ENCODE measurements around the gene SMIM17. TPM values are rescaled to one million over a fixed set of nuclear protein-coding genes. Genes with fewer than 3 reads are reported as not detected.

The SMIM17 gene
- total RNA-seq, 4 donors from 2014 or later = 0.70 to 1.2 (median 0.88) TPM; not detected in 1

DNA sequence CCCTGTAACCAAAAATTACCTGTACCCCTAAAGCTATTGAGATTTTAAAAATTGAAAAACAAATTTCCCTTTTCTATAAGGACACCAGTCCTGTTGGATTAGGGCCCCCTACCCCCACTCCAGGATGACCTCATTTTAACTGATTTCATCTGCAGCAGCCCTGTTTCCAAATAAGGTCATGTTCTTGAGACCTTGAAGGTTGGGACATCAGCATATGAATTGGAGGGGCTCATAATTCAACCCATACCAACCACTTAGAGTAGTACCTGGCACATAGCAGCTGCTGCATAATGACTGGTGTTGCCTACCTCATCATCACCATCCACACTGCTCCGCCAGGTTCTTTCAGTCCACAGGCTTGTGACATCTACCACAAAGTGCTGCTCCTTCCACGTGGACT, 30.2 kb upstream of the SMIM17 start:
- Histone ChIP-seq H3K4me3 (no peak overlapping the region), H3K9me3 (peaks cover 0 to 43% of the 10 kb centered on the region in 2 donors), H3K27ac (no peak overlapping the region), H3K36me3 (no peaks in the 10 kb centered on the region), H3K27me3 (no peaks in the 10 kb centered on the region), H3K4me1 (no peaks in the 10 kb centered on the region)
- TF ChIP-seq POLR2A (IDR thresholded peaks at IDR 0.05) = no peak
- no peak for TF ChIP-seq CTCF (IDR thresholded peaks at IDR 0.05)
- no peak for DNase-seq
- intact Hi-C loops (cut with DNase I; ENCODE audit: low total_unique reads) = no loop called here

GRCh38 chr19:56613639-56614038, 29.3 kb upstream of the SMIM17 start:
- Histone ChIP-seq H3K27ac (no peak overlapping the region), H3K9me3 (peaks cover 0 to 51% of the 10 kb centered on the region in 2 donors), H3K36me3 (no peaks in the 10 kb centered on the region), H3K4me1 (no peaks in the 10 kb centered on the region), H3K27me3 (no peaks in the 10 kb centered on the region), H3K4me3 (no peak overlapping the region)
- intact Hi-C loops (cut with DNase I; ENCODE audit: low total_unique reads) = no loop called here
- no peak for DNase-seq
- TF ChIP-seq POLR2A (IDR thresholded peaks at IDR 0.05) (no peak), CTCF (IDR thresholded peaks at IDR 0.05) (no peak)

DNA sequence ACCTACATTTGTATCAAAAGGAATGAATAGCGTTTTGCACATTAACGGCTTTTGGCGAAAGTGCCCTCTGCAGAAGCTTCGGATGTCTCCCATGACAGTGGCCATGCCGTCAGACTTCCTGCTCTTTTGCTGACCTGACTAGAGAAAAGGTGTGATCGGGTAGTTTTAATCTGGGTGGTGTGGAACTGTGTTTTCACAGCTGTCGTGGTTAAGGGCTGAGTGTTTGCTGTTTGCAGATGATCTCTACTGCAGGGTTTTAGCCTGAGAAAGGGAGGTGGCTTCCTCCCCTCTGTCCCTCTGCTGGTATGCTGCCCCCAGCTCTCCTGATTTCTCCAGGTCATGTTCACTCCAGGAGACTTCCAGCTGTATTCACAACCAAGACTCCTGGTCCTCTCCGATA, 25.4 kb upstream of the SMIM17 start:
- Histone ChIP-seq H3K36me3 (no peaks in the 10 kb centered on the region), H3K9me3 (peaks cover 0 to 76% of the 10 kb centered on the region in 2 donors)
- intact Hi-C loops (cut with DNase I; ENCODE audit: low total_unique reads) = no loop called here

DNA sequence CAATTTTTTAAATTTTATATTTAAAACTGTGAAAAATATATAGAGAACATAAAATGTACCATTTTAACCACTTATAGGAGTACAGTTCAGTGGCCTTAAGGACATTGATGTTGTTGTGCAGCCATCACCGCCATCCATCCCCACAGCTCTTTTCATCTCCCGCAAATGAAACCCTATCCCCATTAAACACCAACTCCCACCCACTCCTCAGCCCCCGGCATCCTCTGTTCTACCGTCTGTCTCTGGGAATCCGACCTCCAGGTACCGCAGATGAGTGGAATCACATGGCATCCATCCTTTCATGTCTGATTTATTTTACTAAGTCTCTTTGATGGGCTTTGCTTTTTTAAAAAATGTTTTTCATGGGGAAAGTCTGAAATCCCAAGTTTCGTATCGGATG, 23.8 kb upstream of the SMIM17 start:
- TF ChIP-seq CTCF (IDR thresholded peaks at IDR 0.05) (no peak), POLR2A (IDR thresholded peaks at IDR 0.05) (no peak)
- Histone ChIP-seq H3K27me3 (no peaks in the 10 kb centered on the region), H3K4me1 (no peaks in the 10 kb centered on the region), H3K9me3 (peaks cover 0 to 77% of the 10 kb centered on the region in 2 donors), H3K4me3 (no peak overlapping the region), H3K27ac (no peak overlapping the region), H3K36me3 (no peaks in the 10 kb centered on the region)
- DNase-seq = no peak
- intact Hi-C loops (cut with DNase I; ENCODE audit: low total_unique reads) = no loop called here

More for the DNA sequence above, 25.4 kb upstream of the SMIM17 start:
- DNase-seq = no peak
- Histone ChIP-seq H3K27ac (no peak overlapping the region), H3K4me3 (no peak overlapping the region), H3K27me3 (no peaks in the 10 kb centered on the region), H3K4me1 (no peaks in the 10 kb centered on the region)
- TF ChIP-seq POLR2A (IDR thresholded peaks at IDR 0.05) (no peak), CTCF (IDR thresholded peaks at IDR 0.05) (no peak)

- H3K9me3 ChIP-seq = peaks cover 0 to 71% of the 10 kb centered on the region in 2 donors
- no peaks in the 10 kb centered on the region for H3K36me3 ChIP-seq
- H3K4me1 ChIP-seq = no peaks in the 10 kb centered on the region
- H3K27ac ChIP-seq = no peak overlapping the region
- H3K4me3 ChIP-seq = no peak overlapping the region
- TF ChIP-seq CTCF (IDR thresholded peaks at IDR 0.05) = no peak
- TF ChIP-seq POLR2A (IDR thresholded peaks at IDR 0.05) = no peak
- DNase-seq = no peak
- no peaks in the 10 kb centered on the region for H3K27me3 ChIP-seq
- intact Hi-C loops (cut with DNase I; ENCODE audit: low total_unique reads) = no loop called here
These were observed 20.6 kb upstream of the SMIM17 start for GRCh38 chr19:56622374-56622773.

Measured in uterus (tissue), 4 donors.